DND-41 (cell line): ENCODE results near the gene HMMR.

Source experiments
- ATAC-seq: fragments of 200-7000 bp; cut with Tn5 transposase; 3 replicates; pipeline ENCODE4 v1.9.1; 2021; ENCODE audit warnings: low read depth; ENCODE audit not compliant: insufficient read depth
- DNase-seq: peaks from one replicate; pipeline ENCODE4 v3.0.0-alpha.2; 2020
- H2AFZ ChIP-seq: 2 replicates; pipeline ENCODE4 v1.6.0; 2012; ENCODE audit warnings: low read depth, low read length
- H3K27ac ChIP-seq: 2 replicates; pipeline ENCODE4 v1.5.1; 2012; ENCODE audit warnings: low read length, inconsistent platforms
- H3K27me3 ChIP-seq: fragments of 200-600 bp; sonication (generic); 2 replicates; pipeline ENCODE4 v1.6.0; 2012; ENCODE audit warnings: low read length, mild to moderate bottlenecking, inconsistent platforms; ENCODE audit not compliant: insufficient read depth, poor library complexity
- H3K36me3 ChIP-seq: 2 replicates; pipeline ENCODE4 v1.5.1; 2012; ENCODE audit warnings: low read length, inconsistent platforms; ENCODE audit not compliant: insufficient read depth
- H3K4me1 ChIP-seq: 2 replicates; pipeline ENCODE4 v1.5.1; 2012; ENCODE audit warnings: mild to moderate bottlenecking, low read length; ENCODE audit not compliant: insufficient read depth
- H3K4me2 ChIP-seq: 2 replicates; pipeline ENCODE4 v1.6.0; 2012; ENCODE audit warnings: mild to moderate bottlenecking, moderate library complexity, low read length, inconsistent platforms; ENCODE audit not compliant: insufficient read depth
- H3K4me3 ChIP-seq, 2 experiments: fragments of 200-600 bp in 1 of 2; shearing (Covaris generic) in 1 of 2; 2 replicates each; pipeline ENCODE4 v1.5.1; 2012 to 2016; ENCODE audit warnings: inconsistent platforms in 2 of 2, low read length in 2 of 2, mild to moderate bottlenecking in 2 of 2, low read depth in 1 of 2, moderate library complexity in 1 of 2
- H3K79me2 ChIP-seq: 2 replicates; pipeline ENCODE4 v1.6.0; 2012; ENCODE audit warnings: low read length, inconsistent platforms; ENCODE audit not compliant: insufficient read depth
- H3K9ac ChIP-seq: 2 replicates; pipeline ENCODE4 v1.6.0; 2012; ENCODE audit warnings: low read depth, mild to moderate bottlenecking, inconsistent platforms, low read length, moderate library complexity
- H3K9me3 ChIP-seq: 2 replicates; pipeline ENCODE4 v1.5.1; 2012; ENCODE audit warnings: low read length, moderate library complexity, mild to moderate bottlenecking, inconsistent platforms; ENCODE audit not compliant: insufficient read depth, severe bottlenecking
- H4K20me1 ChIP-seq: 2 replicates; pipeline ENCODE4 v1.6.0; 2012; ENCODE audit warnings: low read length; ENCODE audit not compliant: insufficient read depth
- EZH2 ChIP-seq: IDR thresholded peaks from 3 replicates; pipeline ENCODE4 v1.6.1; 2012; ENCODE audit warnings: borderline replicate concordance, low read depth, mild to moderate bottlenecking, moderate library complexity, low read length, inconsistent platforms; ENCODE audit not compliant: severe bottlenecking
- TF ChIP-seq, protein P1 (sequence below): IDR thresholded peaks from 2 replicates; pipeline ENCODE4 v1.5.1; 2012; ENCODE audit warnings: borderline replicate concordance, low read length, moderate library complexity, mild to moderate bottlenecking; ENCODE audit not compliant: poor library complexity, severe bottlenecking; ENCODE audit errors: extremely low read depth

The HMMR gene

DNA sequence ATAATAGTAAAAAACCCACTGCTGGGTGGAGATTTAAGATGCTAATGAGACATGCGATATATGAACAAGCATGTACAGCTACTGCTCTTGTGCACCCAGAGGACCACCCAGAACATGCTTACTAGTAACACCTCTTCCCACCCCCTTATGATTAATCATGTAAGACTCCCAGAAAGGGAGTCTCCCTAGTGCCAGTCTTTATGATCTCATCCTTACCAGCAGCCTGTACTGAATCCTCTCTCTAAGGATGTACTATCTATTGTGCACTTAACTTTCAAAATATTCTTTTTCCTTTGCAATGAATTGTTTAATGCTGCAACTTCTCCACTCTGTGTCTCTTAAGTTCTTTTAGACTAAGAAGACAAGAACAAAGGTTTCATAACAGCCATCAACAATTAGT, 35.9 kb downstream of the HMMR start:
- Histone ChIP-seq H3K27ac (no peak overlapping the region), H3K27me3 (no peaks in the 10 kb centered on the region), H3K79me2 (no peaks in the 10 kb centered on the region), H3K4me2 (no peak overlapping the region), H3K4me1 (no peaks in the 10 kb centered on the region), H3K9me3 (no peaks in the 10 kb centered on the region), H4K20me1 (no peaks in the 10 kb centered on the region), H3K9ac (no peak overlapping the region), H3K36me3 (peaks cover 22% of the 10 kb centered on the region), H3K4me3 (no peak overlapping the region), H2AFZ (no peak overlapping the region)
- no peak for TF ChIP-seq EZH2
- TF ChIP-seq, protein P1, sequence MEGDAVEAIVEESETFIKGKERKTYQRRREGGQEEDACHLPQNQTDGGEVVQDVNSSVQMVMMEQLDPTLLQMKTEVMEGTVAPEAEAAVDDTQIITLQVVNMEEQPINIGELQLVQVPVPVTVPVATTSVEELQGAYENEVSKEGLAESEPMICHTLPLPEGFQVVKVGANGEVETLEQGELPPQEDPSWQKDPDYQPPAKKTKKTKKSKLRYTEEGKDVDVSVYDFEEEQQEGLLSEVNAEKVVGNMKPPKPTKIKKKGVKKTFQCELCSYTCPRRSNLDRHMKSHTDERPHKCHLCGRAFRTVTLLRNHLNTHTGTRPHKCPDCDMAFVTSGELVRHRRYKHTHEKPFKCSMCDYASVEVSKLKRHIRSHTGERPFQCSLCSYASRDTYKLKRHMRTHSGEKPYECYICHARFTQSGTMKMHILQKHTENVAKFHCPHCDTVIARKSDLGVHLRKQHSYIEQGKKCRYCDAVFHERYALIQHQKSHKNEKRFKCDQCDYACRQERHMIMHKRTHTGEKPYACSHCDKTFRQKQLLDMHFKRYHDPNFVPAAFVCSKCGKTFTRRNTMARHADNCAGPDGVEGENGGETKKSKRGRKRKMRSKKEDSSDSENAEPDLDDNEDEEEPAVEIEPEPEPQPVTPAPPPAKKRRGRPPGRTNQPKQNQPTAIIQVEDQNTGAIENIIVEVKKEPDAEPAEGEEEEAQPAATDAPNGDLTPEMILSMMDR: no peak
- no peak for ATAC-seq
- no peak for DNase-seq

- ATAC-seq (no peak), DNase-seq (no peak)
- no peak overlapping the region for H3K27ac ChIP-seq
- H3K4me3 ChIP-seq: no peak overlapping the region
- H3K4me1 ChIP-seq: peaks cover 5% of the 10 kb centered on the region; the same call in 1 of the 2 replicates
- H2AFZ ChIP-seq: no peak overlapping the region
- no peak overlapping the region for H3K4me2 ChIP-seq
- no peak for TF ChIP-seq EZH2
- TF ChIP-seq, protein P1: no peak
- H4K20me1 ChIP-seq: no peaks in the 10 kb centered on the region
- H3K36me3 ChIP-seq: peaks cover 13% of the 10 kb centered on the region
- H3K9me3 ChIP-seq: no peaks in the 10 kb centered on the region
- no peak overlapping the region for H3K9ac ChIP-seq
- no peaks in the 10 kb centered on the region for H3K27me3 ChIP-seq
- no peaks in the 10 kb centered on the region for H3K79me2 ChIP-seq
Measured at GRCh38 chr5:163497315-163497714, 36.9 kb downstream of the HMMR start.

DNA sequence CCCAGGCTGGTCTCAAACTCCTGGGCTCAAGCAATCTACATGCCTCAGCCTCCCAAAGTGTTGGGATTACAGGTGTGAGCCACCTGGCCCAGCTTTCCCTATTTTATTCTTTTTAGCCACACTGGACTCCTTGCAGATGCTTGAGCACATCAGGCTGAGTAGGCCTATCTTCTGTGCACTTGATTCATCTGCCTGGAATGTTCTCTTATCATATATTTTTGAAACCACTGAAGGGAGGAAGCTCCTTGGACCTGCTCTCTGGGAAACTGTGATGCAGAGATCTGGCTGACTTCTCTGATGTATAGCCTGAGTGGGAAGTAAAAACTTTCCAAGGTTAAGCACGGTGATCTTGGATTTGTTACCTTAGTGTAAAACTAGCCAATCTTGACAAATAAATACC, 38.5 kb downstream of the HMMR start:
- Histone ChIP-seq H3K27me3 (no peaks in the 10 kb centered on the region), H2AFZ (no peak overlapping the region), H3K9me3 (no peaks in the 10 kb centered on the region), H3K4me1 (peaks cover 9% of the 10 kb centered on the region; the same call in 1 of the 2 replicates), H4K20me1 (no peaks in the 10 kb centered on the region), H3K4me2 (no peak overlapping the region), H3K79me2 (peaks cover 8% of the 10 kb centered on the region), H3K27ac (no peak overlapping the region), H3K4me3 (no peak overlapping the region), H3K9ac (no peak overlapping the region), H3K36me3 (no peaks in the 10 kb centered on the region)
- ATAC-seq (no peak), DNase-seq (no peak)
- no peak for TF ChIP-seq EZH2
- TF ChIP-seq, protein P1: no peak

- H3K4me3 ChIP-seq: peak overlapping the region; percentile 50 to 83
- no peak for DNase-seq
Measured at GRCh38 chr5:163502521-163502920, 42.1 kb downstream of the HMMR start.

More at GRCh38 chr5:163502521-163502920, 42.1 kb downstream of the HMMR start:
- Histone ChIP-seq H3K27me3 (no peaks in the 10 kb centered on the region), H4K20me1 (peaks cover 11% of the 10 kb centered on the region; the same call in 1 of the 2 replicates), H3K36me3 (no peaks in the 10 kb centered on the region), H3K9ac (peak overlapping the region; percentile 70), H3K4me2 (peak overlapping the region; percentile 72), H3K27ac (peak overlapping the region; percentile 90), H2AFZ (peak overlapping the region; percentile 70), H3K4me1 (peaks cover 23% of the 10 kb centered on the region), H3K79me2 (peaks cover 39% of the 10 kb centered on the region), H3K9me3 (no peaks in the 10 kb centered on the region)
- no peak for TF ChIP-seq EZH2
- TF ChIP-seq, protein P1: no peak
- ATAC-seq: no peak
